Retinal pigment epithelial cell (primary cell): ENCODE results near the gene OR13C8.

ENCODE experiments used
- DNase-seq: peaks from one replicate; pipeline ENCODE4 v3.0.0-alpha.2; 2010; ENCODE audit warnings: low read depth
- H3K4me3 ChIP-seq: 2 replicates; pipeline ENCODE4 v1.5.1; 2011; ENCODE audit warnings: mild to moderate bottlenecking, low read length, control low read depth, moderate library complexity
- TF ChIP-seq, protein P1 (sequence below): conservative IDR thresholded peaks from 2 replicates; pipeline ENCODE4 v1.5.1; 2011; ENCODE audit warnings: low read depth, low read length, control low read depth, inconsistent platforms

OR13C8 gene

DNA sequence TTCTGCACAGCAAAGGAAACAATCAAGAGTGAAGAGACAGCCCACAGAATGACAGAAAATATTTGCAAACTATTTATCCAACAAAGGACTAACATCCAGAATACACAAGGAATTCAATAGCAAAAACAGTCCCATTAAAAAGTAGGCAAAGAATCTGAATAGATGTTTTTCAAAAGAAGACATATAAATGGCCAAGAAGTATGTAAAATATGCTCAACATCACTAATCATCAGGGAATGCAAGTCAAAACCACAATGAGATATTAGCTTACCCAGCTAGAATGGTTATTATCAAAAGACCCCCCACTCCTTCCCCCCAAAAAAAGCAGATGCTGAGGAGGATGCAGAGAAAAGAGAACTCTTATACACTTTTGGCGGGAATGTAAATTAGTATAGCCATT lies 13.4 kb upstream of the OR13C8 start:
- no peak for DNase-seq
- no peak overlapping the region for H3K4me3 ChIP-seq
- TF ChIP-seq, protein P1, sequence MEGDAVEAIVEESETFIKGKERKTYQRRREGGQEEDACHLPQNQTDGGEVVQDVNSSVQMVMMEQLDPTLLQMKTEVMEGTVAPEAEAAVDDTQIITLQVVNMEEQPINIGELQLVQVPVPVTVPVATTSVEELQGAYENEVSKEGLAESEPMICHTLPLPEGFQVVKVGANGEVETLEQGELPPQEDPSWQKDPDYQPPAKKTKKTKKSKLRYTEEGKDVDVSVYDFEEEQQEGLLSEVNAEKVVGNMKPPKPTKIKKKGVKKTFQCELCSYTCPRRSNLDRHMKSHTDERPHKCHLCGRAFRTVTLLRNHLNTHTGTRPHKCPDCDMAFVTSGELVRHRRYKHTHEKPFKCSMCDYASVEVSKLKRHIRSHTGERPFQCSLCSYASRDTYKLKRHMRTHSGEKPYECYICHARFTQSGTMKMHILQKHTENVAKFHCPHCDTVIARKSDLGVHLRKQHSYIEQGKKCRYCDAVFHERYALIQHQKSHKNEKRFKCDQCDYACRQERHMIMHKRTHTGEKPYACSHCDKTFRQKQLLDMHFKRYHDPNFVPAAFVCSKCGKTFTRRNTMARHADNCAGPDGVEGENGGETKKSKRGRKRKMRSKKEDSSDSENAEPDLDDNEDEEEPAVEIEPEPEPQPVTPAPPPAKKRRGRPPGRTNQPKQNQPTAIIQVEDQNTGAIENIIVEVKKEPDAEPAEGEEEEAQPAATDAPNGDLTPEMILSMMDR: no peak

DNA sequence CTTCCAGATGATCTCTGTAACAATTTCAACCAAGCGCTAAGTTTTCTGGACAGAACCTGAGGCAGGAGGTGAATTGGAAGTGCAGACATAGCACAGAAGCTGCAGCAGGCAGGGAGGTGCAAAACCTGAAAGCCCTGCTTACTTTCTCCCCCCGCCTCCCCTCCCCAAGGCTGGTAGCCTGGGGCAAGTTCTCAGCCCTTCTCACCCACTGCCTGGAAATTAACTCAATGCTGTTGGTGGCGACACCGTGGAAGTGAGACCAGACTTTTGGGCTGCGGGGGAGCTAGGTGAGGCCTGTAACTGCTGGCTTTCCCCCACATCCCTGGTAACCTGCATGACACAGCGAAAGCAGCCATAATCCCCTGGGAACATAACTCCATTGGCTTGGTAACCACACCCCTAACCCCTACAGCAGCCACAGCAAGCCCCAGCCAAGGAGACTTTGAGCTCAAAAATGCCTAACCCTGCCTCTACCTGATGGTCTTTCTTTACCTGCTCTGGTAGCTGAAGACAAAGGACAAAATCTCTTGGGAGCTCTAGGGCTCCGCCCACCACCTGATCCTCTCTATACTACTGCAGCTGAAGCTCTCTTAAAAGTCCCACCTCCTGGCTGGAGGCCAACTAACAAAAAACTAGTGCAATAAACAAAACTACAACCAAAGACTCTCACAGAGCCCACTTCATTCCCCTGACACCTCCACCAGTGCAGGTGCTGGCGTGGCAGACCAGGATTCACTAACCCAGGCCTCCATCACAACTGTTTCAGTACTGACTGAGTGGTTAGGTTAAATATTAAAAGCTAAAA lies 11.9 kb upstream of the OR13C8 start:
- H3K4me3 ChIP-seq: no peak overlapping the region
- TF ChIP-seq, protein P1: no peak
- DNase-seq: no peak

DNA sequence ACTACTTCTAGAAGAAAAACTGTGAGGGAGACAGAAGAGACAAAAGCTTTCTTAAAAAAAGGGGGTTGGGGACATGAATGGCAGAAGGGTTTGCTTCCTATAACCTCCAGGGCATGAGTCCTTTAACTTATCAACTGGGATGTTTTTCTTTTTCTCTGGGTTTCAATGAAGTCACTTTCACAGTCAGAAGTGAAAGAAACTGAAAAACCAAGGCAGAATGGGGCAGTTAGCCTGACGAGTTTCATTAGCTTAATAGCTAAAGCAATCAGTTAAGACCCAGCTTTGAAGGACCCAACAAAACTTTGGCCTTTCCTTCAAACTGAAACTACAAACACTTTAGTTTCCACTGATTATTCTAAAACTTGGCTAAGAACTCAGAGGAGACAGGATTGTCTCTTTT lies 4.6 kb upstream of the OR13C8 start:
- no peak for DNase-seq
- no peak overlapping the region for H3K4me3 ChIP-seq
- TF ChIP-seq, protein P1: no peak

DNA sequence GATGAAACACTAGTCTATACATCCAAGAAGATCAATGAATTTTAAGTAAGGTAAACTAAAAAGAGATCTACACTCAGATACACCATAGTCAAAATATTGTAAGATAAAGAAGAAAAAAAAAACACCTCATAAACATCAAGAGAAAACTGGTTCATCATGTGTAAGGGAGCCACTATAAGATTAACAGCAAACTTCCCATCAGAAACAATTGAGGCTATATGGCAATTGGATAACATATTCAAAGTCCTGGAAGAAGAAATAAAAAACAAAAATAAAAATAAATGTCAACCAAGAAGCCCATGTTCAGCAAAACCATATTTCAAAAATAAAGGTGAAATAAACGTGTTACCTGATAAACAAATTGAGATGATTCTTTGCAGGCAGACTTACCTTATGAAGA lies 3.6 kb downstream of the OR13C8 start:
- TF ChIP-seq, protein P1: no peak
- no peak for DNase-seq
- no peak overlapping the region for H3K4me3 ChIP-seq

DNA sequence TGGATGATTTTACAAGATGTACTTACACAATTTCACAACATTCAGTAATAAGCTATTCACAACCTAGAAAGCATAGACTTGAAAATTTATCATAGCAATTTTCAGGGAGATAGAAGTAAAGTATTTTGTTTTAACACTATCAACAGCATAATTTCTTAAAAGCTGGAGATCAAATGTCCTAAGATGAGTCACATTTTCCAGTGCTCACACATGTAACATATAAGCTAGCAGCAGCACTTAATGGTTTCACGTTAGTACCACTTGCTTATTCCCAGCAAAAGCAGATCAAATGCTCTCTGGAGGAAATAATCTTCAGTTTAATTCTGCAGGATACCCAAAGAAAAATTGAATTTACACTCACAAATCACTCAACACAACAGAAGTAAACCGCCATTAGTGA lies 6.5 kb downstream of the OR13C8 start:
- H3K4me3 ChIP-seq: no peak overlapping the region
- DNase-seq: no peak
- TF ChIP-seq, protein P1: no peak

DNA sequence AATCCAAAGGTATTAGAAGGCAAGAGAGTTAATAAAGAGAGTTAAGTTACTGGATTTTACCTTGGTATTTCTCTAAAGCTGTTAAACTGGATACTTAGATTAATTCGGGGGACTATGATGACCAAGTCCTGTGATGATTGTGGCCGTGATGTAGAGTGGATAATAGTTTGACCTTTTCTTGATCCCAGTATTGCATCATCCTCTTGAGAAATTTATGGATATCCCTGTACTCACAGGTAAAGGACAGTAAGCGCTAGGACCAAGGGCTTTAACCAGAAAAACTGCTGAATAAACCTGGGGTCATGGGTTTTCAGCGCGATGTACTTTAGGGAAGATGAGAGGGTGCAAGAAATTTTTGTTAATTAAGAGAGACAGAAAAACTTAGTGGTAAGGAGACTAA lies 8.3 kb downstream of the OR13C8 start:
- H3K4me3 ChIP-seq: no peak overlapping the region
- TF ChIP-seq, protein P1: no peak
- no peak for DNase-seq

DNA sequence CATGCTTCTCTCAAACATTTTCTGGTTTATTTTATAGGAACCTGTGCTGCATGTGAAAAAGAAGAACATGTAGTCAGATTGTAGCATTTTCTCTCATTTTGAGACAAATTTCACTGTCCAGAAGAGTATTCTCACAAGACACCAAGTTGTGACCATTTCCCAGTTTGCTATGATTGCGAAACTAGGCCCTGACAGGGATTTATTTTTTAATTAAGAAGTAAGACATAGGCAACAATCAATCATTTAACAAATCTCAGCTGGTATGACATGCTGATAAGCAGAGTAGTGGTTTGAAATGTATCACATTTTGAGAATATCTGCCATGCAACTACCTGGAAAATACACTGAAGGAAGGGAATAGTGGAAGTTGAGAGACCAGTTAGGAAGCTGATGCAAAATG lies 11.6 kb downstream of the OR13C8 start:
- no peak for DNase-seq
- no peak overlapping the region for H3K4me3 ChIP-seq
- TF ChIP-seq, protein P1: no peak
